RWPE1 (cell line): ENCODE results near the gene CRYZ.

Experiments used
- CTCF ChIA-PET: fragments of 350-600 bp; sonication (Branson Sonifier 250); formaldehyde crosslinking; extraction: SDS; loops from one replicate; lab custom pipeline; 2021; lab: Yijun Ruan, JAX
- POLR2A ChIA-PET: fragments of 400-600 bp; formaldehyde crosslinking; extraction: SDS; loops from one replicate; lab custom pipeline; 2020; ENCODE audit warnings: antibody characterized with exemption; ENCODE audit not compliant: low non-redundant PET; lab: Yijun Ruan, JAX
- DNase-seq: peaks from one replicate; pipeline ENCODE4 v3.0.0; 2012; ENCODE audit warnings: low spot score
- H3K27ac ChIP-seq: fragments of 450-650 bp; 2 replicates; pipeline ENCODE4 v1.5.1; 2017
- CTCF ChIP-seq: fragments of 450-650 bp; conservative IDR thresholded peaks from 2 replicates; pipeline ENCODE4 v1.5.1; 2017; ENCODE audit warnings: low read depth, mild to moderate bottlenecking

CRYZ gene

GRCh38 chr1:74699331-74699730 is 33.5 kb downstream of the CRYZ start:
- ChIA-PET POLR2A (no interaction called here), CTCF (interaction anchor here (0.7 kb wide), 1 partner anchor 8 kb away, joined by 4 read pairs; no protein-coding TSS in a partner anchor)
- TF ChIP-seq CTCF: no peak

GRCh38 chr1:74697832-74698231 is 35.0 kb downstream of the CRYZ start:
- POLR2A ChIA-PET: no interaction called here
- CTCF ChIA-PET: no interaction called here
- DNase-seq: no peak
- no peak for TF ChIP-seq CTCF
- no peak overlapping the region for H3K27ac ChIP-seq

More at GRCh38 chr1:74699331-74699730, 33.5 kb downstream of the CRYZ start:
- no peak for DNase-seq
- H3K27ac ChIP-seq: no peak overlapping the region

GRCh38 chr1:74693473-74693872 is 39.4 kb downstream of the CRYZ start:
- no peak for TF ChIP-seq CTCF
- no peak overlapping the region for H3K27ac ChIP-seq
- DNase-seq: peak; percentile 2
- ChIA-PET POLR2A (no interaction called here), CTCF (interaction anchor here (0.7 kb wide), 1 partner anchor 1210 kb away, joined by 3 read pairs; no protein-coding TSS in a partner anchor)

GRCh38 chr1:74690909-74691308 is 41.9 kb downstream of the CRYZ start:
- no peak for TF ChIP-seq CTCF
- ChIA-PET POLR2A (no interaction called here), CTCF (interaction anchor here (0.6 kb wide), 1 partner anchor 17 kb away, joined by 3 read pairs; no protein-coding TSS in a partner anchor)
- DNase-seq: no peak
- H3K27ac ChIP-seq: no peak overlapping the region

- DNase-seq: no peak
- TF ChIP-seq CTCF: no peak
- CTCF ChIA-PET: interaction anchor here (0.6 to 1.0 kb wide), 4 partner anchors 8 to 1001 kb away, joined by 3 to 5 read pairs (median 3); no protein-coding TSS in a partner anchor
- POLR2A ChIA-PET: no interaction called here
- no peak overlapping the region for H3K27ac ChIP-seq
These were observed 42.5 kb downstream of the CRYZ start for GRCh38 chr1:74690364-74690696.

GRCh38 chr1:74689621-74690363 is 43.1 kb downstream of the CRYZ start:
- no peak overlapping the region for H3K27ac ChIP-seq
- peak; percentile 79 for TF ChIP-seq CTCF
- DNase-seq: peak; percentile 20
- POLR2A ChIA-PET: no interaction called here
- CTCF ChIA-PET: interaction anchor here (0.6 to 1.0 kb wide), 10 partner anchors 9 to 1562 kb away, joined by 3 to 5 read pairs (median 3); no protein-coding TSS in a partner anchor
